ENCODE data around the gene WNK1. TPM values are rescaled to one million over a fixed set of nuclear protein-coding genes. Genes with fewer than 3 reads are reported as not detected.
"Not testable (repeated sequence)": the region's sequence is repeated elsewhere in the genome, so short reads cannot be mapped to it uniquely, and the experiment has no call there.

The WNK1 gene
- 43.9 and 222 TPM in 2 replicates for total RNA-seq

DNA sequence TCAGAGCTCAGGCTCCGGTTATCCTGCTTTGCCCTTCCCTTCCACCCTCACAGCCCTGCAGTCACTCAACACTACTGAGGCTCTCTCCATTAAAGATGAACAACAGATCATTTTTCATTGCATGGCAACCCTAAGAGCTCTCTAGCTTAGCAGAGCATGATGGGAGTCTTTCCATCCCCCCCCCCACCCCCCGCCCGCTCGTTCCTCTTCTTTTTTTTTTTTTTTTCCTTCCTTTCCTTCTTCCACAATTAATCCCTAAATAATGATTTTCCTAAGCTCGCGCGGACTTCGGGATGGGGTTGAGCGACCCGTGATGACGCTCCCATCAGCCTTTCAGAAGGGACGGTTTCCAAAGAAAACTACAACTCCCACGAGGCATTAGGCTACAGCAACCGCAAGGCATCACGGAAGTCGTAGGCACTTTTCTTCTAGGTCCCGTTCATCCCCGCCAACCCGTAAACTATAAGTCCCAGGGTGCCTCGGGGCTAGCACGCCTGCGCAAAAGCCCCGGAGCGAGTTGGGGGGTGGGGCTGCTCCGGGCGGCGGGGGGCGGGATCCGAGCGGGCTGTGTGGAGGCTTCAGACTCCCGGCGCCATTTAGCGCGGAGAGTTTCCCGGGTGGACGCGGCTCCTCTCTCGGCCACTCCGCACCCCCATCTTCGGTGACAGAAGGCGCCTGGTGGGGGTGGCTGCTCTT is at the start of gene WNK1:
WNK1 (plus strand) TSS at position 581 of the 696 bp plus-strand sequence. CDS start 987 bp downstream, outside the sequence.
- peak; percentile 99 for DNase-seq (ENCODE audit: low read depth)

DNA sequence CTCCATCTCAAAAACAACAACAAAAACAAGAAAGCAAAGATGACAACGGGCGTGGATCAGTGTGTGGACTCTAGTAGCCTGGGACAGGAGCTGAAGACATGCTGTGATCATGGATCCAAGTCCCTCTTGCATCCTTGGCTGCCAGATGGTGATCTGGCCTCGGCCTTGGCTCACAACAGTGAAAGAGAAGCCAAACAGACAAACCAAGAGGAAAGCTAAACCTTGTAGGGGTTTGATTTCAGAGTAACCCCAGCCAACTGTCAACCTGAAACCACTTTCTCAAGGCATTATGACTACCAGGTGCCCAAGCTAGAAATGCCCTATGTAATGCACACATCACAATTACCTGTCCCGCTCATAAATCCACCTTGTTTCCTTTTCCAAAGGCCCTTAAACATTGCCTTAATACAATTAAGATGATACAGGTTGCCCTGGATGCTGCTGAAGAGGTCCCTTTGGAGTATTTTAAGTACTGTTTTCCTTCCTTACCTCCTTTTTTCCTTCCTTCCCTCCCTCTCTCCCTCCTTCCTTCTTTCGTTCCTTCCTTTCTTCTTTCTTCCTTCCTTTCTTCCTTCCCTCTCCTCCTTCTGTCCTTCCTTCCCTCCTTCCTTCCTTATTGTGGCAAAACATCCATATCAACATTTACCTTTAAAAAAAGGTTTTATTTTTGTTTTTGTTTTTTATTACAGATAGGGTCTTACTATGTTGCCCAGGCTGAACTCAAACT is 47.7 kb upstream of the WNK1 start:
- DNase-seq (ENCODE audit: low read depth) = no peak

DNA sequence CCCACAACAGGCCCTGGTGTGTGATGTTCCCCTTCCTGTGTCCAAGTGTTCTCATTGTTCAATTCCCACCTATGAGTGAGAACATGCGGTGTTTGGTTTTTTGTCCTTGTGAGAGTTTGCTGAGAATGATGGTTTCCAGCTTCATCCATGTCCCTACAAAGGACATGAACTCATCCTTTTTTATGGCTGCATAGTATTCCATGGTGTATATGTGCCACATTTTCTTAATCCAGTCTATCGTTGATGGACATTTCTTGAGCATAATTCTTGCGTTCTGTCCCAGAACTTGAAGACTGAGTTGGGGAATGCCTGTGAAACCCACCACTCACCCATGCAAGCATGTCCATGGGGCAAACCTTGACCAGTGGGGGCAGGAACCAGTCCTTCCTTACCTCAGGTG is 44.3 kb upstream of the WNK1 start:
- DNase-seq (ENCODE audit: low read depth) = not testable (repeated sequence)

DNA sequence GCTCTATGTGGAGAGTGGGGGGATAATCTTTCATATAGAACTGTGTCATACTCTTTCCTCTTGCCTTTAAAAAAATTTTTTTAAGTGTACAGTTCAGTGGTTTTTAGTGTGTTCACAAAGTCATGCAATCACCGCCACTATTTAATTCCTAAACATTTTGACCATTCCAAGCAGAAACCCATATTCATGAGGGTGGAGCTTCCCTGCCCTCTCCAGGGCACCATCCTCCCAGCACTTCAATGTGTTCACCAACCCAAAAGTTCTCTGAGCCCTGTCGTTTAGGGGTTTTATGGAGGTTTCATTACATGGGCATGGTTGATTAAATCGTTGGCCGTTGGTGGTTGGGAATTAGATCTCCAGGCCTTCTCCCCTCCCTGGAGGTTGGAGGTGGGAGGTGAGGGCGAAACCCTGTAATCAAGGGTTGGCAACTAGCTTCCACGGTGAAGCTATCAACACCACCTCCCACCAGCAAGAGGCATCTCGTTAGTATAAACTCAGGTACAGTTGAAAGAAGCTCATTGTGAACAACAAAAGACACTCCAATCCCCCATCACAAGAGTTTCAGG is 42.8 kb upstream of the WNK1 start:
- DNase-seq (ENCODE audit: low read depth) = no peak

DNA sequence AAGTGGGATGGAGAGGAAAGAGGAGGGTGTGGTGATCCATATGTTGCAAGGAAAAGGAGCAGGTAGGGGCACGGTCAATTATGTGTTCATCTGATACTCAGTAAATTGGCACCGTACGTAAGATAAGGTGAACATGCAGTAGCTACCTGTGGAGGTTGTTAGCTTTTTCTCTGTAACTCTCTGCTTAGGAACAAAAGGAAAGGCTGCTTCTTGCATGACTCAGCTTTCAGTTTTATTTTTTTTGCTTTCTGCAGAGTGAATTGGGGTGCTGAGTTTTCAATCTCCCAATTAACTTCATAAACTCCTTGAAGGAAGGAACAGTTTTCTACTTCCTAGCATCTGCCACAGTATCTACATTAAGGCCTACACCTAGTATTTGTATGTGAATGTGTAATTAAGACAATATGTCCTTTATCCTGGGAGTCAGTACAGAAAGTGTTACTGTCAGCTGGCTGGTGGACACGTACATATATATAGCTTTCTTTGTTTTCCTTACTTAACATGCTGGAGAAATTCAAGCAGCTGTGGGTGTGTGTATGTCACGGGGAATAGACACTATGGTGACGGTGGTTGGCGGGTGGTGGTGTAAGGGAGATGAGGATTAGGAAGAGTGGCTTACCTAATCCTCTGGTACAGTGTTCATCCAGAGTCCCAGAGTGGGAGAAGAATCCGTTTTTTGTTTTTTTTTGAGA is 40.1 kb upstream of the WNK1 start:
- peak; percentile 29 for DNase-seq (ENCODE audit: low read depth)

DNA sequence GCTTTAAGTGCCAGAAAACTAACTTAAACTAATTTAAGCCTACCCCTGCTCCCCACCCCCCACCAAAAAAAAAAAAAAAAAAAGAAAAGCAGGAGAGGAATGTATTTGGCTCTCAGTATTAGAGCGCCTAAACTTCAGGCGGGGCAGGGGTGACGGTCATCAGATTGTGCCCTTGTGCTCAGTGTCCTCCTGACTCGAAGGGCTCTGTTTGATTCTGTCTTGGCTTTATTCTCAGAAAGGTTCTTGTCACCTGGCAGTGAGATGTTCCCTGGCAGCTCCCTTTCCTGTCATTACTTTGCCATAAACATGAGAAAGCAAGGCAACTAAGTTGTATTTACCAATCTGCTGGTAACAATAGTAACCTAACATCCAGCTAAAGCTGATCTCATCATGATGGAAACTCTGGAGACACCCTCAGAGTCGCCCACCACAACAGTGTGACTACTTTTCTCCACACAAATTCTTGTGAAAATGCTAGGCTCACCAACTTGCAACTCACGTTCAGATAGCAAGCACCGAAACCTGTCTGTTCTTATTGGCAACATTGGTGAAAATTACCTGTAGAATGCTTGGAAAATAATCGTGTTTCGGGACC is 39.0 kb upstream of the WNK1 start:
- DNase-seq (ENCODE audit: low read depth) = no peak

DNA sequence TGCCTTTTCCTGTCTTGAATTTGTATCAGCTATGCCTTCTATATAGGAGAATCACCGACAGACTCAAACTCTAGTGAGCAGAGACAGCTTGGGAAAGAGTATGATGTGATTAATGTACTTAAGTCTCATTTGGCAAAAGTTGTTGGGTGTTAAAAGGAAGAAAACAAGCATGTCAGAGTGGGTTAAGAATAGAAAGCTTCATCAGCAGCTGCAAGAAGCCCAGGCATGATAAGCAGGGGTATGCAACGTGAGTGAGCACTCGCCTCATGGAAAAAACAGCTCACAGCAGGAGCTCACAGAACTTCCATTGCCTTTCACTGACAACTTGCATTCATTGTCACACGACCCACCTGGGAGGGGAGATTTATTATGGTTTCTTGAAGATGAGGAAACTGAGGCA is 35.9 kb upstream of the WNK1 start:
- DNase-seq (ENCODE audit: low read depth) = no peak

DNA sequence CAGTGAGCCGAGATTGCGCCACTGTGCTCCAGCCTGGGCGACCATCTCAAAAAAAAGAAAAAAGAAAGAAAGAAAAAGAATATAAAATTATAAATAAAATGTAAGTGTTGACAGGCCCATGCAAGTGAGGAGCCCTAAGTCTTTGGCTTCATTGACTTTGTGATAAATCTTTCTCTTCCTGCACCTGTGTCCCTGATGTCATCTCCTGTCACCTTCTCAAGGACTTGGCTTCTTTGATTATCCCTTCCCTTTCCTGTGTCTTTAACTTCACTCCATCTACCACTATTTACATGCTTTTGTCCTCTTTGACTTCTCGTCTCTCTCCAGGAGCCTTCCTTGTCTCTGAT is 33.6 kb upstream of the WNK1 start:
- no peak for DNase-seq (ENCODE audit: low read depth)

DNA sequence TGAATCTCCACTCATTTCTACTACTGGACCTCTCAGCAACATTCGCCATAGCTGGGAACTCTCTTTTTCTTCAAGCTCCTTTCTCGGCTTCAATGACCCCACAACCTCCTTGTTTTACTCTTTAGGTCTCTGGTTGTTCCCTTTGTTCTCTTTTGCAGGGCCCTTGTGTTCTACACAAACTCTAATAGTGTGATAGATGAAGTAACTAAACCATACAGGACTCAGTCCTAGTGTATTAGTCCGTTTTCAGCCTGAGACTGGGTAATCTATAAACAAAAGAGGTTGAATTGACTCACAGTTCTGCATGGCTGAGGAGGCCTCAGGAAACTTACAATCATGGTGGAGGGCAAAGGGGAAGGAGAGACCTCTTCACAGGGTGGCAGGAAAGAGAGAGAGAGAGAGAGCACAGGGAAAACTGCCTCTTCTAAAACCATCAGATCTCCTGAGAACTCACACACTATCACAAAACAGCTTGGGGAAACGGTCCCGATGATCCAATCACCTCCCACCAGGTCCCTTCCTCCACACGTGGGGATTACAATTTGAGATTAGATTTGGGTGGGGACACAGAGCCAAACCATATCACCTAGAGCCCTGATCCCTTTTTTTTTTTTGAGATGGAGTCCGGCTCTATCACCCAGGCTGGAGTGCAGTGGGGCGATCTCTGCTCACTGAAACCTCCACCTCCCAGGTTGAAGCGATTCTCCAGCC is 32.0 kb upstream of the WNK1 start:
- DNase-seq (ENCODE audit: low read depth) = no peak

DNA sequence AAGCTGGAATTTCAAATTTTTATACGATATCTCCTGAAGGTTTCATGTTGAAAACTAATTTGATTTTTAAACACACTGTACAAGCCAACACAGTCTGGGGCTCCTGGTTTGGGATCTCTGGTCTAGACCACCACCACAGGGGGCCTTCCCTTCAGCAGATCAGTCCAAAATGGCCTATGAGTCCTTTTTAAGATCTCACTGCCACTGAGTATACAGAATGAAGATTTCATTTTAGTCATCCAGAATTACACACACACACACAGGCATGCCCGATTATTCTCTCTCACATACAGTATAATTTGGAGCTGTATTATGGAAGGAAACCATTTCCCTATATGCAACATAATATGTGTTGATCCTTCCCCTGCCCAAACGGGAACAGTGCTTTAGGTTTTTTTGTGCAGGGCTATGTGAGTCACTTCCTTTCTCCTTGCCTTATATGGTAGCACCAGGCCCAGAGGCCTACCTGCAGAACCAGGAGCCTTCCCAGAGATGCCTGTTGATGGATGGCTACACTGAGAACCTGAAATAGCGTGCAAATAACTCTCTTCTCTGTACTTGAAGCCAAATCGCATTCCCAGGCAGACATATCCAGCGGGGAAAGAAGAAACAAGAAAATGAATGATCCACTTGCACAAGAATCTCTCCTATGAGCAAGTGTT is 28.1 kb upstream of the WNK1 start:
- DNase-seq (ENCODE audit: low read depth) = peak; percentile 25

DNA sequence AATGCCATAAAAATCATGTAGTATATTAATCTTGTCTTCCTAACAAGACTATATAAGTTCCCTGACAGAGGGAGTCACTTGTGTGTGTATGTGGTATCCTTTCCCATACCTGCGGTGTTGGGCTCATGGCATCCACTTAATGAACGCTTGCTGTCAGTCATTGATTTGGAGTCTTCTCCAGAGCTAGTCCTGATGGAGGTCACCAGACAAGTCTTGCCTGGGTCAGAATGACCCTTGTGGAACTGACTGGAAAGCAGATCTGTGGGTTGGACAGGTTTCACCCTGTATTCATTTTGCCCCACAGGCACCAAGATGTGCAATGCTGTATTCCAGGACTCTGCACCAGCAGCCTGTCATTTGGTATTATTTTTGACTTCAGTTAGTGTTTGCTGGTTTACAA is 27.3 kb upstream of the WNK1 start:
- DNase-seq (ENCODE audit: low read depth) = no peak

DNA sequence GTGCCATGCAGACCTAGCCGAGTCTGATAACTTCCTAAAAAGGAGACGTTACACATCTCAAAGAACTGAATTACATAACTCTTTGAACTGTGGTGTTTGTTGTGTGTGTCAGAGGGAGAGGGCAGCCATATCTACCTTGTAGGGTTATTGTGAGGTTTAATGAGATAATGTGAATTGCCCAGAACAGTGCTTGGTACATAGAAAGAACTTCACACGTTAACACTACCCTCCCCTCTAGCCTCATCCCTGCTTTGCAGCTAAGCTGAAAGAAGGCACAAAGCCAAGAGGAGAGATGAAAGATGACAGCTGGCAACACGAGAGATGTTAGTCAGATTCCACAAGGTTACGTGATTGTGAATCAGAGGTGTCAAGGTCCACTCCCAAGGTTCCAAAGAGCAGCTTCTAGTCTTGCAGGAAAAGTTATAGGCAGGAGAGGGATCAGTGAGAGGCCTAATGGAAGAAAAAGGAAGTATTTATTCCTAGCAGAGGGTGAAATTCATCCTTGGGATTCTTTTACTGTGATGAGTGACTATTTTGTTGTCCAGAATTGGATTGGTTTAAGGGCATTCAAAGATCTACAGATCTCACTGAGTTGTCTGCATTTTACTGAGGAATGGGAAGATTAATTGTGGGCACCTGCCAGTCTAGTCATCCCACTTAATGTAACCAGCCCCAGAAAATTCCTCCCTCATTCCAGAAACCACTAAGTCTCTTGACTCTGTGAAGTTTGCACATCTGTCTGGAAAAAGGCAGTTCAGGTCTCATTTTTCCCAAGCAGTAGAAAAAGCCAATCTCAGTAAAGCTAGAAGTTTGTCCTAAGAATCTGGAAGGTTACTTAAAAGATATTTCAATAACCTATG is 25.9 kb upstream of the WNK1 start:
- DNase-seq (ENCODE audit: low read depth) = peak; percentile 62

DNA sequence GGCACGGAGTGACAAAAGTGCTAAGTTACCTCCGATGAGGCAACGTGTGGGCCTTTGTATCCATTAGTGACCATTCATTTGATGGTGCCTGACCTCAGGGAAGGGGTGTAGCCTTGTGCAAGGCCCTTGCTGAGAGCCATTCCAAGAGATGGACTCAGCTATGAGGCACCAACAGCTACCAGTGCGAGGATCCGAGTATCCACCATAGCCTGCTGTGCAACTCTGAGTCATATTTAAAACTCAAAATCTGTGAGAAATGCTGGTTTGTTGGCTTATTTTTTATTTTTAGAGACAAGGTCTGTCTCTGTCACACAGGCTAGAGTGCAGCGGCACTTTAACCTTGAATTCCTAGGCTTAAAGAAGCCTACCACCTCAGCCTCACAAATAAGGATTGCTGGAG is 25.1 kb upstream of the WNK1 start:
- no peak for DNase-seq (ENCODE audit: low read depth)

DNA sequence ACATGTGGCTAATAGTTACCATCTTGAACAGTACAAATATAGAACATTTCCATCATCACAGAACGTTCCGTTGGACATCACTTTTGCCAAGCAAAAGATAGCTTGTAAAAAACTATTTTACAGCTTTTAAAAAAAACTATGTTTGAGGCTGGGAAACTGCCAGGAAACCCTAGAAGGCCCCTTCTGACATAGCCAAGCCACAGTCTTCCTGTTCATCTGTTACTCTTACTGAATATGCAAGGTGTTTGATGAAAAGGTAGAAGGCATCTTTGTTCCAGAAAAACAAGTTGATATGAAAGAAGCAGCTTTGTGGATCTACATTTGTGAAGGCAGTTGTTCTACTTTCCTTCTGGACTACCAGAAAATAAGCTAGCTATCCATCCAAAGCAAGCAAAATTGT is 23.6 kb upstream of the WNK1 start:
- no peak for DNase-seq (ENCODE audit: low read depth)

DNA sequence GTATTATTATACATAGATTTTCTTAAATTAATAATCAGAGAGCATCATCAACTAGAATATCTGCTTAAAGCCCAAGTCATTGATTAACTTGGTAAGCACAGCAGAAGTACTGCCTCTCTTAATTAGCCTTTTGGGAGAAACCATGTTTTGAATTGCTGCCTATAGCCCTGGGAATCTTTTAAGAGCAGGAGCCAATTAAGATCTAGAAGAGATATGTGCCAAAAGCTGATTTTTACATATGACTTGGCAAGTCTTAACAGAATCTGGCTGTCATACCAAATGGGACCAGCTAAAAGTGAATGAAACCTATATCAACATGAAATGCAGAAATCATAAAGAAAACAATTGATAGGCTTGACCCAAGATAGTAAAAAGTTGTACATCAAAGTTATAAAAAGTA is 23.2 kb upstream of the WNK1 start:
- DNase-seq (ENCODE audit: low read depth) = no peak

DNA sequence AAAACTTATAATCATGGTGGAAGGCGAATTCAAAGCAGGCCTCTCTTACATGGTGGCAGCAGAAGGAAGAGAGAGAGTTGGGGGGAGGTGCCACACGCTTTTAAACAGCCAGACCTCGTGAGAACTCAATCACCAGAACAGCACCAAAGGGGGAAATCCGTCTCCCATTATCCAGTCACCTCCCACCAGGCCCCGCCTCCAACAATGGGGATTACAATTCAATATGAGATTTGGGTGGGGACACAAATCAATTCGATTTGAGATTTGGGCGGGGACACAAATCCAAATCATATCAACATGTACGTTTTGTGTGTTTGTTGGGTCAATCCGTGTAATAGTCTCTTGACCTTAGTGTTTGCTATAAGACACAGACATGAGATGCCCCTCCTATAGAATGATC is 21.8 kb upstream of the WNK1 start:
- no peak for DNase-seq (ENCODE audit: low read depth)

DNA sequence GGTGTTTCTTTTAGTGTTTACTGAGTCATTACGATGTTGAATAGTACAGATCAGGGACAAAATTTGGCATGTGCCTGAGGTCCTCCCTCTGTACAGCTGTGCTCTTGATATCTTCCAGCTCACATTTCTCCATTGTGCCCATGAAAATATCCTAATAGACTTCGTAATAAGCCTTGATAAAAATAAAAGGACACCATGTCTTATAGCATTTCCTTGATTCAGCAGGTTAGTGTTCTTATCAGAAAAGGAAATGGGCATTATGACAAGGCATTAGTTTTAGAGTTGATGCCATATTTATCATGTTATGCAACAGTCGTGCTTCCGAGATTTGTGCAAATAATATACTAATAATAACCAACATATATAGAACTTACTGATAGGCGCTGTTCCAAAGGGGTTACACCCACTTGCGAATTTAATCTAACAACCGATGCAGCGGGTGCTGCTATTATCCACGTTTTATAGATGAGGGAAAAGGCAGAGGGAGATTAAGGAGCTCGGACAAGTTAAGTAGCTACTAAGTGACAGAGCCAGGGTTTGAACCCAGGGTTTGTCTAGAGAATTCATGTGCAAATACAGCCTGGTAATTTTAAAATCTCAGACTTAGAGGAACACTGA is 15.1 kb upstream of the WNK1 start:
- no peak for DNase-seq (ENCODE audit: low read depth)

DNA sequence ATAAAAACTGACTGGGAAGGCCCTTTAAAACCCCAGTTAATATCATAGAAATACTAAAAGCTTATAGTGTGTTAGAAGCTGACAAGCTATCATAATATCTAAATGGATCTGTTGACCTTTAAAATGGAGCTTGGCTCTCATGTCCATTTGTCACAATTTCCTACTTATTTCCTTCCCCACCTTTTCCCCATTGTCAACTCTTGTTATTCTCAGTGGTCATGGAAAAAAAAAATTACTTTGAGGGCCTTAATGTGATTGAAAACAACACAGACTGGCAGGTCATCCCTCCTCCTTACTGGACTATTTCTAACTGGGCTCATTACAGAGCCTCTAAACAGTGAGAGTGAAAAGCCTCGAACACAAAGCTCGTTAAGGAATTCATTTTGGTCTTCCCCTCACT is 13.7 kb upstream of the WNK1 start:
- DNase-seq (ENCODE audit: low read depth) = no peak

DNA sequence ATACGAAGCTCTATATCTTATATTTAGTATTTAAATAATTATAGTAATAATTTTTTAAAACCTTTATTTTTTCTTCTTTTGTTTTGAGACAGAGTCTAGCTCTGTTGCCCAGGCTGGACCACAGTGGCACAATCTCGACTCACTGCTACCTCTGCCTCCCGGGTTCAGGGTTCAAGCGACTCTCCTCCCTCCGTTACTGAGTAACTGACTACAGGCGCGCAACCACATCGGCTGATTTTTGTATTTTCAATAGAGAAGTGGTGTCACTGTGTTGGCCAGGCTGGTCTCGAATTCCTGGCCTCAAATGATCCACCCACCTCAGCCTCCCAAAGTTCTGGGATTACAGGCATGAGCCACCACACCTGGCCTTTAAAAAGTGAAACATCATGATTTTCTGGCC is 13.0 kb upstream of the WNK1 start:
- no peak for DNase-seq (ENCODE audit: low read depth)

DNA sequence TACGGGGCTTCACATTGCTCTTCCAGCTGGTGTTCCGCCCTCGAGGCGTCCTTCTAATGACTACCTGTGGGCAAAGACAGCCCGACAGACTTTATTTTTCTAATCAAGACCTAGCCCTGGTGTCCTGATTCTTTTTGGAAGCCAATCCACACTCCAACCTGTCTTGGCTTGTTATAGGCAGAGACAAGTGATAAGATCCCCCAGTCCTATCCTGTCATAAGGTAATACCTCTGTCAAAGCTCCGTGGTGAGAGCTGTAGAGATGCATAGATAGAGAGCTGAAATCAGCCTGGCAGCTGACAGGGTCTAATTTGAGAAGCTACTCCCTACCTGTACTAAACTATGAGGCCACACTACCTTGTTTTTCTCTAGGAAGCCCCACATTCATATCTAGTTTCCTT is 11.5 kb upstream of the WNK1 start:
- no peak for DNase-seq (ENCODE audit: low read depth)
